ENCODE results near the gene ATP6AP2. TPM values are rescaled to one million over a fixed set of nuclear protein-coding genes. Genes with fewer than 3 reads are reported as not detected.

Gene ATP6AP2
- total RNA-seq, 1 experiment from 2014 or later, result 72.7 TPM

- Histone ChIP-seq H3K9me3 (ENCODE audit: control insufficient read depth, insufficient read depth, low read depth, low read length) (no peaks in the 10 kb centered on the region), H3K4me3 (ENCODE audit: low read depth in 2 of 2, low read length in 2 of 2) (no peak overlapping the region), H3K36me3 (ENCODE audit: control insufficient read depth, insufficient read depth, low read length) (no peaks in the 10 kb centered on the region), H3K4me1 (ENCODE audit: control insufficient read depth, insufficient read depth, low read length) (no peaks in the 10 kb centered on the region), H3K27me3 (ENCODE audit: control insufficient read depth, insufficient read depth, low read length) (no peaks in the 10 kb centered on the region), H3K27ac (ENCODE audit: low read length) (no peak overlapping the region)
- ChIA-PET POLR2A (no interaction called here), CTCF (no interaction called here)
- no TSS peak for BruUV-seq (replicated peaks)
- ATAC-seq (no peak), DNase-seq (ENCODE audit: low read depth, low spot score) (no peak)
- intact Hi-C loops (cut with micrococcal nuclease; ENCODE audit: unreplicated experiment) (no loop called here), in situ Hi-C loops (cut with HindIII; ENCODE audit: low pct_unique_long_range_greater_than_20kb, low sequenced_read_pairs) (no loop called here)
- TF ChIP-seq POLR2AphosphoS5 (IDR thresholded peaks at IDR 0.05; ENCODE audit: low read depth, low read length) (no peak), CTCF (IDR thresholded peaks at IDR 0.05) (no peak), SIN3A (IDR thresholded peaks at IDR 0.05; ENCODE audit: borderline replicate concordance, insufficient read depth, low read depth, low read length) (no peak), REST (IDR thresholded peaks at IDR 0.05; ENCODE audit: insufficient read depth in 1 of 2, low read depth in 2 of 2, low read length in 1 of 2) (no peak), TCF7L2 (IDR thresholded peaks at IDR 0.05; ENCODE audit: low read depth, low read length) (no peak)
Observed at GRCh38 chrX:40537310-40537709, 43.5 kb upstream of the ATP6AP2 start.

GRCh38 chrX:40538406-40538805, 42.4 kb upstream of the ATP6AP2 start:
- intact Hi-C loops (cut with micrococcal nuclease; ENCODE audit: unreplicated experiment), result no loop called here
- H3K4me1 ChIP-seq (ENCODE audit: control insufficient read depth, insufficient read depth, low read length), result no peaks in the 10 kb centered on the region
- in situ Hi-C loops (cut with HindIII; ENCODE audit: low pct_unique_long_range_greater_than_20kb, low sequenced_read_pairs), result no loop called here
- ChIA-PET POLR2A (no interaction called here), CTCF (no interaction called here)
- H3K4me3 ChIP-seq (ENCODE audit: low read depth in 2 of 2, low read length in 2 of 2), result no peak overlapping the region
- TF ChIP-seq TCF7L2 (IDR thresholded peaks at IDR 0.05; ENCODE audit: low read depth, low read length), result no peak
- TF ChIP-seq REST (IDR thresholded peaks at IDR 0.05; ENCODE audit: insufficient read depth in 1 of 2, low read depth in 2 of 2, low read length in 1 of 2), result no peak
- TF ChIP-seq SIN3A (IDR thresholded peaks at IDR 0.05; ENCODE audit: borderline replicate concordance, insufficient read depth, low read depth, low read length), result no peak
- TF ChIP-seq CTCF (IDR thresholded peaks at IDR 0.05), result no peak
- no peak for TF ChIP-seq POLR2AphosphoS5 (IDR thresholded peaks at IDR 0.05; ENCODE audit: low read depth, low read length)
- DNase-seq (ENCODE audit: low read depth, low spot score), result no peak
- BruUV-seq (replicated peaks), result no TSS peak
- no peak for ATAC-seq
- no peaks in the 10 kb centered on the region for H3K36me3 ChIP-seq (ENCODE audit: control insufficient read depth, insufficient read depth, low read length)
- H3K9me3 ChIP-seq (ENCODE audit: control insufficient read depth, insufficient read depth, low read depth, low read length), result no peaks in the 10 kb centered on the region
- no peak overlapping the region for H3K27ac ChIP-seq (ENCODE audit: low read length)
- no peaks in the 10 kb centered on the region for H3K27me3 ChIP-seq (ENCODE audit: control insufficient read depth, insufficient read depth, low read length)
